Neural progenitor cell (in vitro differentiated cells): ENCODE data around the gene DGKD.

ENCODE experiments used
- EZH2 ChIP-seq: fragments of 200-600 bp; sonication (generic); IDR thresholded peaks from 2 replicates; pipeline ENCODE4 v1.6.1; 2017; ENCODE audit warnings: antibody characterized with exemption, mild to moderate bottlenecking, moderate library complexity
- EZH2phosphoT487 ChIP-seq: fragments of 200-600 bp; sonication (generic); IDR thresholded peaks from 2 replicates; pipeline ENCODE4 v1.6.1; 2017; ENCODE audit warnings: antibody characterized with exemption
- TF ChIP-seq, protein P1 (sequence below): fragments of 200-600 bp; sonication (generic); IDR thresholded peaks from 2 replicates; pipeline ENCODE4 v1.5.1; 2017; ENCODE audit warnings: antibody characterized with exemption, mild to moderate bottlenecking

- TF ChIP-seq, protein P1, sequence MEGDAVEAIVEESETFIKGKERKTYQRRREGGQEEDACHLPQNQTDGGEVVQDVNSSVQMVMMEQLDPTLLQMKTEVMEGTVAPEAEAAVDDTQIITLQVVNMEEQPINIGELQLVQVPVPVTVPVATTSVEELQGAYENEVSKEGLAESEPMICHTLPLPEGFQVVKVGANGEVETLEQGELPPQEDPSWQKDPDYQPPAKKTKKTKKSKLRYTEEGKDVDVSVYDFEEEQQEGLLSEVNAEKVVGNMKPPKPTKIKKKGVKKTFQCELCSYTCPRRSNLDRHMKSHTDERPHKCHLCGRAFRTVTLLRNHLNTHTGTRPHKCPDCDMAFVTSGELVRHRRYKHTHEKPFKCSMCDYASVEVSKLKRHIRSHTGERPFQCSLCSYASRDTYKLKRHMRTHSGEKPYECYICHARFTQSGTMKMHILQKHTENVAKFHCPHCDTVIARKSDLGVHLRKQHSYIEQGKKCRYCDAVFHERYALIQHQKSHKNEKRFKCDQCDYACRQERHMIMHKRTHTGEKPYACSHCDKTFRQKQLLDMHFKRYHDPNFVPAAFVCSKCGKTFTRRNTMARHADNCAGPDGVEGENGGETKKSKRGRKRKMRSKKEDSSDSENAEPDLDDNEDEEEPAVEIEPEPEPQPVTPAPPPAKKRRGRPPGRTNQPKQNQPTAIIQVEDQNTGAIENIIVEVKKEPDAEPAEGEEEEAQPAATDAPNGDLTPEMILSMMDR = no peak
- TF ChIP-seq EZH2phosphoT487 = no peak
- no peak for TF ChIP-seq EZH2
Measured at GRCh38 chr2:233437439-233437955, 83.2 kb downstream of the DGKD start.
